Stimulated activated naive CD8-positive, alpha-beta T cell treated with anti-CD3 and anti-CD28 coated beads, Interleukin-15, Interleukin-2, amounts not matched to agents 100 U/mL and 50 U/mL, for 24 hours (primary cell): Measurements from ENCODE around the gene BZW2.
"Not testable (repeated sequence)": the region's sequence is repeated elsewhere in the genome, so short reads cannot be mapped to it uniquely, and the experiment has no call there.

Experiments used
- ATAC-seq: fragments of 150-1000 bp; cut with Tn5 transposase; one replicate; pipeline ENCODE4 v1.10.0; 2021
- DNase-seq: peaks from one replicate; pipeline ENCODE4 v3.0.0; 2021

BZW2 gene

DNA sequence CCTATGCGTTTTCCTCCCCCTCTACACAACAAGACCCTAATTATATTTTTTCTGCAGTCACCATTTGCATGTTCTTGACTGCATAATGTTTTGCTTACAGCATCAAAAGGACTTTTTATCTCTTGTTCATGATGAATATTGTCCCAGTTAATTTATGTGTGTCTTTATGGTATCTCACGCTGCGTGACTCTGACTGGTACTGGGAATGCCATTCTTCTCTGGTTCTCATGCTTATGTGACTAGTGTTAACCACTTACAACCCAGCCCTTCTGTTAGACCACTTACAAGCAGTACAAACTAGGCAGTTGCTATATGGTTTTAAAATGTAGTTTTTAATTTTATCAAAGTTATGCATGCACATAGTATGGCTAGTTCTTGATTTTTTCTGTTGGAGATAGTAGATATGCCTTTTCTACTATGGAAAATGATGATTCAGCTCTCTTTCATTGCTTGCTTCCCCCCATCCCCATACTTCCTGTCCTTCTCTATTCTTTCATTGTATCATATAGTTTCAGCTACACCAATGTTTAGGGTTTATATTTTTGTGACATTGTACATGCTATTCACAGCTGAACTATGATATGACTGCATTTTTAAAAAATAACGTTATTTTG lies 24.9 kb downstream of the BZW2 start:
- ATAC-seq = no peak
- no peak for DNase-seq

DNA sequence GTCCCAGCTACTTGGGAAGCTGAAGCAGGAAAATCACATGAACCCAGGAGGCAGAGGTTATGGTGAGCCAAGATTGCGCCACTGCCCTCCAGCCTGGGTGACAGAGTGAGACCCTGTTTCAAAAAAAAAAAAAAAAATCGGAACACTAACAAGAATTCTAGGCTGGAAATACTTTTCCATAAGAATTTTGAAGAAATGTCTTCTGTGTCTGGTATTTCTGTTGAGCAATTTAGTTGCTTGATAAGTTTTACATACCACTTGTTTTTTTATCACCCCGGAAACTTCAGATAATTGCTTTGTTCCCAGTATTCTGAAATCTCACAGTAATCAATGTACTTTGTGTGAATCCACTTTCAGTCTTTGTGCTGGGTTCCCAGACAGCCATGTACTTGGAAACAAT lies 25.8 kb downstream of the BZW2 start:
- no peak for ATAC-seq
- DNase-seq = no peak

DNA sequence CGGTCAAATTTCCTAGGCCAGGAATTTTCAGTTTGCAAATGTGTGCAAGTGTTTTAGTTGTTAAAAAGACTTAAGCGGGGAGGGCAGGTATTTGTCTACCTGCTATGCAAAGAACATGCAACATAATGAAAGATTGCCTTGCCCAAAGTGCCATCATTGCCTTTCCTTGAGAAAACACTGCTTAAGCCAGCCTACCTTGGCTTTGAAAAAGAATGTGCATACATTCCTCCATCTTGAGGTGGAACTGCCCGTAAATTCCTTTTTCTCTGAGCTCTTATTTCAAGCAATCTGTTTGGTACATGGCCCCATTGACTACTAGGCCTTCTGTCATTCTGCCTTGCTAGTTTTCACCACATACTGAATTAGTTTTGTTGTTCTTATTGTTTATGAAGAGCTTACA lies 29.3 kb downstream of the BZW2 start:
- no peak for ATAC-seq
- DNase-seq = no peak

DNA sequence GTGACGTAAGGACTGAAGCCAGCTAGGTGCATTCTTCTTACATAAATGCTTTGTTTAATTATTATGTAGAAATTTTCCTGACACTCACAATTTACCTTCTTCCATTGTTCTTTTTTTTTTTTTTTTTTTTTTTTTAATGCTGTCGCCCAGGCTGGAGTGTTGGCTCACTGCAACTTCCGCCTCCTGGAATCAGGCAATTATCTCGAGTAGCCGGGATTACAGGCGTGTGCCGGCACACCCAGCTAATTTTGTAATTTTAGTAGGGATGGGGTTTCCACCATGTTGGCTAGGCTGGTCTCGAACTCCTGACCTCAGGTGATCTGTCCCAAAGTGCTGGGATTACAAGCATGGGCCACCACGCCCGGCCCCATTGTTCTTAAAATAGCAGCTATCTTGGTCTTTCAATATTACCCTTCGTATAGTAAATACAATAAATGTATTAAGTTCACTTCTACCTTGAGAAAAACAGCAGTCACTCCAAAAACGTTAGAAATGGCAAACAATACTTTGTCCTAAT lies 32.1 kb downstream of the BZW2 start:
- ATAC-seq (no peak), DNase-seq (no peak)

DNA sequence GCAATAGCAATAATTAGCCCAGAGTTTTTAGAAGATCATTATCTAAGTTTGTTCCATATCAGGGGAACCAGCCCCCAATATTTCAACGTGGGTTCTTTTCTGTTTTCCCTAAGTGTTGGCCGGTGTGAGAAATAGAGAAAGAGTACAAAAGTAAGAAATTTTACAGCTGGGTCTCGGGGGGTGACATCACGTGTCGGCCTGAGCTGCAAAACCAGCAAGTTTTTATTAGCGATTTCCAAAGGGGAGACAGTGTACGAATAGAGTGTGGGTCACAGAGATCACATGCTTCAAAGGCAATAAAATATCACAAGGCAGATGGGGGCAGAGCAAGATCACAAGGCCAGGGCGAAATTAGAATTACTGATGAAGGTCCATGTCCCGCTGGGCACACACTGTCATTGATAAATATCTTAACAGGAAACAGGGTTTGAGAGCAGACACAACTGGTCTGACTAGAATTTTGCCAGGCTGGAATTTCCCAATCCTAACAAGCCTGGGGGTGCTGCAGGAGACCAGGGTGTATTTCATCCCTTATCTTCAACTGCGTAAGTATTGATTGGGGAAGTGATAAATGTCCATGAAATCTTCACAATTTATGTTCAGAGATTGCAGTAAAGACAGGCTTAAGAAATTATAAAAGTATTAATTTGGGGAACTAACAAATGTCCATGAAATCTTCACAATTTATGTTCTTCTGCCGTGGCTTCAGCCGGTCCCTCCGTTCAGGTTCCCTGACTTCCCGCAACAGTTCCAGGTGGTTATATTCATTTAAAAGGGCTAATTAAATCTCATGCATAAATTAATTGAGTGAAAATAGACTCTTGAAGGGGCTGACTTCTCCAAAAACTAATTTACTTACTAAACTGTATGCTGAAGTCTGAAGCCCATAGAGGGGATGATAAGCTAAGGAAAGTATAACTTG lies 32.9 kb downstream of the BZW2 start:
- not testable (repeated sequence) for DNase-seq, ATAC-seq

DNA sequence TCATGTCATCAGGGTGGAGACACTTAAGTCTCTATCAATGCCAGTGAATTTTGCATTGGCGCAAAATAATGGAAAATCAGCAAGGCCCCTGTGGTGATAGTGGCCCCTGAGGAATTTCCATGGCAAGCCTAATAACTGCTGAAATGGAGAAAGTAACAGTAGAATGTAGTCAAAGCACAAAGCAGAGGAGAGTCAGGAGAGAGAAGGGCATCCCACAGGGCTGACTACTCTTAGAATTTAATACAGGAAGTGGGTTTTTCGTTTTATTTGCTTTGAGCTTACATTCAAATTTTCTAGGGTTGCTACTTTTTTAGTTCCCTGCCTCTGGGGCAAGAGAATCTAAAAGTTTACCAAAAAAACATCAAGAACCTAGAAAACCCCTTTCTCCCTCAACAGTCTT lies 39.0 kb downstream of the BZW2 start:
- ATAC-seq (peak; percentile 28), DNase-seq (no peak)

DNA sequence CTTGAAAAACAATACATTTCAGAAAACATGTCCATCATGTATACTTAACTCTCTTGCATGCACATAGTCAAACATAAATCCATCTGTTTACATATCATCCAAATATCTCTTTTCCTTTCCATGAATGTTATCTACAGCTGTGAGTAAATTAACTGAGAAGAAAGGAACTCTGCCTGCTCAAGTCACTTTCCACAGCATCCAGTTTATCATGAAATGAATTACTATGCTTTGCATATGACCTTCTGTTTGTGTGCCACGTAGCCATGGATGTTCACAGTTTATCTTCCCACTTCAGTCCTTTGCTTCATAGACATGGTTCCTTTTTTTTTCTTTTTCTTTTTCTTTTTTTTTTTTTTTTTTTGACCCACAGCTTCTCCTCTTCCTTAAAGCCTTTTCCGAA lies 39.6 kb downstream of the BZW2 start:
- no peak for DNase-seq
- no peak for ATAC-seq

DNA sequence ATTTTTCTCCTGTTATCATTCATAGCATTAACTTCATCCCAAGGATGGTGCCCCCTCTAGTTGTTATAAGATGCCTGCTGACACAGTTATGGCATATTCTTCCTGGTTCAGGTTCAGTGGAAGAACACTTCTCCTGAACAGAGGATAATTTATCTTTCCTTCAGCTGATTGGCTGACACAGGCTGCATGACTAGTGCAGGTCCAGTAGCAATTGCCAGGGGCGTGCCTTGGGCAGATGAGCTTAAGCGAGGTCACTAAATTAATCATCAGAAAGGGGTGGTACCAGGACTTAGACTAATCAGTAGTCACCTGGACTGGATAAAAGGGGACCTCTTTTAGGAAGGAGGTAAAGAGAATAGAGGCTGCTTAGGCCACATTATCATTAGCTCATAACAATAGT lies 42.3 kb downstream of the BZW2 start:
- DNase-seq (no peak), ATAC-seq (peak; percentile 43)

DNA sequence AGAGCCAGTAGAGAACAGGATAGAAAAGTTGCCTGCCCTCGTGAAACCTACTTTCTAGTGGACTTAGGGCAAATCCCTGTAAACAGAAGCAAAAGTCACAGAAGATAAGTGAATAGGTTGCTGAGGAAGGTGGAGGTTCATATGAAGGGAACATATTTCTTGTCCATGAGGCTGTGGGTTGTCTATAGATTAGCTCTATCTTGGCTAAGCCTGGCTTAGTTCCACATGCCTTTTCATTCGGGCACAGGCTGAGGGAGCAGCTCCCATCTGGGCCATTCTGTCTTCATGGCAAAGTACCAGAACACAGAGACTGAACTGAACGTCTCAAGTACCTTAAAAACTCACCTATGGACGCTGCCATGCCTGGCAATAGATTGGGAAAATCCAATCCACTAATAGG lies 45.3 kb downstream of the BZW2 start:
- ATAC-seq = no peak
- no peak for DNase-seq

DNA sequence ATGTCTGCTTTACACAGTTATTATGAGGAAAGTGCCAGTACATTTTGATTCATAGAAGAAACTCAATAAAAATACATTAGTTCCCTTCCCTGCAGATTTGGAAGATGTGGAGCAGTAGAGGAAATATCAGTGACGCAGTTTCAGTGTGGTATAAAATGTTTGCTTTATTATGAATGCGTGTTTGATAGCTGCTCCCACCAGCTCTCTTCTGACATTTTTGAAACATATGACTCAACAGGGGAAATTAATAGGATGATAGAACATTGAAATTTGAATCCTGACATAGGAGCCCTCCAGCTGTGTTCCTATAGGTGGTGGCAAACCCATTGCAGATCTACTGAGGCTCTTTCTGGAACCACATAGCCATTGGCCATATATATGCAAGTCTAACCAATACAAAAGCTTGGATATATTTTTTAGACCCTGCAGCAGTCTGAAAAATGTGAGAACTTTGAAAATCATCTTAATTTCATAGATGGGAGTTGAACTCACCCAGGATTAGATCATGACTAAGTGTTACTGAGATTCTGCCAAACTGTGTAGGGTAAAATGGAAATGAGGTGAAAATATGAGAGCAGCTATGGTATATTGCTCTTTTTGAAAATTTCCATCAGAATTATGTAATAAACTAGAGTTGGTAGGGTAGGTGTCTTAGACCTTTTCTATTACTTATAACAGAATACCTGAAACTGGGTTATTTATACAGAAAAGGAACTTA lies 47.8 kb downstream of the BZW2 start:
- ATAC-seq (no peak), DNase-seq (no peak)

DNA sequence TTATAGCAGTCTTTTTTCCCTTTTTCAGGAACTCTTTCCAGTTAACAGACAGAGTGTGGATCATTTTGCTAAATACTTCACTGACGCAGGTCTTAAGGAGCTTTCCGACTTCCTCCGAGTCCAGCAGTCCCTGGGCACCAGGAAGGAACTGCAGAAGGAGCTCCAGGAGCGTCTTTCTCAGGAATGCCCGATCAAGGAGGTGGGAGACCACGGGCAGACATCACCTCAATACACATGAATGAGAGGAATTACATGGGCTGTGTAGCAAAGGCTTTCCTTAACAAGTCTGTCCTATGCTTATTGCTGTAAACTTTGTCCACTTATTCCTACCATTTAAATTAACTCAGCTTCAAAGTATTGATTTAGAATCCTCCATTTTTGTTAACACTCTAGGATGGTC lies 48.8 kb downstream of the BZW2 start:
- ATAC-seq (no peak), DNase-seq (no peak)

DNA sequence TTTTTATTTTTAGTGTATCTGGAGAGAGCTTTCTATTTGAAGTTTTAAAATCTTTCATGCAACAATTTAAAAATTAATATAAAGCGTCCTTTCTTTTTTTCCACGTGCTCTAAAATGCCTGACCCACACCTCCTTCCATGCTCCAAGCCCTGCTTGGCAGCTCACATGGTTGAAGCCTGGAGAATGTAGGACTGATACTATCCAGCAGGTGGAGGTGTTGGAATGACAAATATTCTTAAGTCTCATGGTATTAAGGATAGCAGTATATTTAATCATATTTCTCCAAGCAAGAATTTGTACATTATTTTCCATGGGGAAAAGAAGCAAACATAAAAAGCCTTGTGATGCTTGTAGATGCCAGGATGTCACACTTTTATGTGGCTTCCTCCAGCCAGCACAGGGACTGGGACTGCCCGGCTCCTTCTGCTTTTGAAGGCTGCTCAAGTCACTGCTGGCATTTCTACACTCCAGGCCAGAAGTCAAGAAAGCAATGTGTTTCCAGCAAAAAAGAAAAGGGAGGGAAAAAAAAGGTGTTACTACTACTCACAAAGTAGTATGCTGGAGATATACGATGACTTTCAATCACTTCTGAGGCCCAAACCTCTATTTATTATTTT lies 49.7 kb downstream of the BZW2 start:
- DNase-seq (no peak), ATAC-seq (no peak)

DNA sequence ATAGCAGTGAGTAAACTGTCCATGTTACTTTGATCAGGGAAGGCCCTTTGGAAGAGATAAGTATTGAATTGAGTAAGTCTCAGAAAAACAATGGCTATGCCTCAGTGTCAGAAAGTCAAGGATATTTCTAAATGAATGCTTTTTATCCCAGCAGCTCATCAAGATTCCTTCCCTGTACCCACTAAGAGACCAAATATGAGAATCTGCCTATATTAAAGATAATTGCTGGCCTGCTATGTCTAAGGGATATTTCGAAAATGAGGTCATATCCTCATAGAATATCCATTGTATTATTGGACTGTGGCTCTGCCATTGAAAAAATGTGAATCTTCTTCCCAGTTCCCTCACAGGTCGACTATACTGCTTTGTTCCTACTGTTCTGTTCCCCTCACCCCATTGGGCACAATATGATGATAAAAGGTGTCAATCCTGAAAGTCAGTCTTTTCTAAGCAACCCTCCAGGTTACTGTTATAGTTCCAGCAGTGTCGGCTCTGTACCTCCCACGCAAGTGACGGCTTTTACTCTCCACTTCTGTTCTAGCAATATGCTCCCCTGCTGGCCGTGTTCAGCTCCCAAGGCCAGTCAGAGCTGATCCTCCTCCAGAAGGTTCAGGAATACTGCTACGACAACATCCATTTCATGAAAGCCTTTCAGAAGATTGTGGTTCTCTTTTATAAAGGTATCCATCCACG lies 51.7 kb downstream of the BZW2 start:
- DNase-seq = no peak
- ATAC-seq = no peak

DNA sequence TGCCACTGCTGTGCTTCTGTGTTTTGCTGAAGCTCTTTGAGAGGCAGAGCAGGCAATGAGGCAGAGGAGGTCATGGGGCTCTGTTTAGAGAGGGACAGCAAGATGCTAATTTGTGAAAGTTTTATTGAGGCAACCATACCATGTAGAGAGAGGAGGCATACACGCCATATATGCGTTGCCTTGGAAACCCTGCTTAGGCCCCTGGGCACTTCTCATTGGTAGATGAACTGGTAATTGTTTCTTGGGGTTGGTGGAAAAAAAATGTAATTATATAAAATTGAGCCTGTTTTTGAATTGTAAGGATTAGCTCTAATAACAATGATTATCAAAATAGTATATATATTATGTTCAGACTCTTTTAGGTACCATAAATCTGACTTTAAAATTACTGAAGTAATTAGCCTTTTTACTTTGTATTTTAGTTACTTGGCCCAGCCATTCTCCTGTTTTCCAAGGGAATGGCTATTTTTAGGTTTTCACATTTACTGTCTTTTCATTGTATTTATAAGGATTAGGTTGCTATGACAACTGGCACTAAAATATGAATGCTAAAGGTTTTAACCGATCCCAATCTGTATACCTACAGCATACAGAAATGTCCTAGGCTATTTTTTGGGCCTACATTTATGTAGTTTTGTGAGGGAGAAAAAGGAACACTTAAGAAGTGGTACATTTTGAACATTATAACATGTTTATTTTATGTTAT lies 52.4 kb downstream of the BZW2 start:
- ATAC-seq (no peak), DNase-seq (no peak)

DNA sequence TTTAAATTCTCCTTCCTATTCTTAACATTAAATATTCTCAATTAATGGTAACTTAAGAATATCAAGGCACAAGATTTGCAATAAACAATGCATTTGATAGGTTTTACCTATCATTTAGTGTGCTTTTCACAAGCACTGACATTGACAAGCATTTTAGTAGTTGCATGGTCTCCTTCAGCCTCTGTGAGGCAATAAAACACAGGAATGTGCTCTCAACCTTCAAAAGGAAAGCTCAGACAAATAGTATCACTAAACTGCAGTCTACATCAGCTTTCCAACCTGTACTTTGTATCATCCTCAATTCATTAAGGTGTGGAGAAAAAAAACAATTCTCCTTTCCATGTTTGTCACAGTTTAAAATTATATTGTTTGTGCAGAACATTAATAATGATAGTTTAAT lies 56.5 kb downstream of the BZW2 start:
- no peak for ATAC-seq

DNA sequence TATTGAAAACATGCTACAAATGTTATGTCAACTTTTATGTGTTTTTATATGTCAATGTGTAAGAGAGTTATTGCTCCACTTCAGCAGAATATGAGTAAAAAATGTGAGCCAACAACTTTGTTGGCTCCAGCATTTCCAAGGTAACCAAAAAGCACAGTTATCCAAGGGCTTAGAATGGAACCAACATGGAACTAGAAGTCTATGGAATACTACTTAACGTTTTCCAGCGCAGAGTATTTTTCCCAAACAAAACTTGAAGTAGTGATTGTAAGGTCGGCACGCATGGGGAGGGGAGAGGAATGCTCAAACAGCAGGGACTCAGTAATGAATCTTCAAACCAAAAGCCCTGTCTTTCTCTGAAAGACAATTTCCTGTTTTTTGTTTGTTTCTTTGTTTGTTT lies 62.5 kb downstream of the BZW2 start:
- ATAC-seq = no peak
- no peak for DNase-seq

More for the DNA sequence above, 56.5 kb downstream of the BZW2 start:
- no peak for DNase-seq

DNA sequence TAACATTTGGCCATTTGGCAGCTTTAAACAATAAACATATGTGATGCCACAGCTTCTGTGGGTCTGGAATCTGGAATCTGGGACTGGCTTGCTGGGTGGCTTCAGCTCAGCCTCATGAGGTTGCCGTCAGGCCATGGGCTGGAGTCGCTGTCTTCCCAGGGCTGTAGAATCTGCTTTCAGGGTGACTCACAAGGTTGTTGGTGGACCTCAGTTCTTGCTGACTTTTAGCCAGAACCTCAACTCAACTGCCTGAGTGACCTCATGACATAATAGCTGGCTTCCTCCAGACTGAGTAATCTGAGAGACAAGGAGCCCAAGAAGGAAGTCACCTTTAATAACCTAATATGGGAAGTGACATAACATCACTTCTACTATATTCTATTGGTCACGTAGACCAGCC lies 63.0 kb downstream of the BZW2 start:
- ATAC-seq (no peak), DNase-seq (no peak)

DNA sequence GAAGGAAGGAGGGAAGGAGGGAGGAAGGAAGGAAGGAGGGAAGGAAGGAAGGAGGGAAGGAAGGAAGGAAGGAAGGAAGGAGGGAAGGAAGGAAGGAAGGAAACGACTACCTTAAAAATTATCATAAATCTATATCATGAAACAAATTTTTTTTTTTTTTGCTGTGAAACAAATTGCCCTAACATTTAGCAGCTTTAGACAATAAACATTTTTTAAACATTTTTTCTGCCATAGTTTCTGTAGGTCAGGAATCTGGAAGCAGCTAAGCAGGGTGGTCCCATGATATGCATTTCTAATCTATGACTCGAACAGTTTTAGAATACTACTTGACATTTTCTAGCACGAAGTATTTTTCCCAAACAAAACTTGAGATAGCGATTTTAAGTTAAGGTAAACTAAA lies 64.7 kb downstream of the BZW2 start:
- ATAC-seq (no peak), DNase-seq (no peak)

DNA sequence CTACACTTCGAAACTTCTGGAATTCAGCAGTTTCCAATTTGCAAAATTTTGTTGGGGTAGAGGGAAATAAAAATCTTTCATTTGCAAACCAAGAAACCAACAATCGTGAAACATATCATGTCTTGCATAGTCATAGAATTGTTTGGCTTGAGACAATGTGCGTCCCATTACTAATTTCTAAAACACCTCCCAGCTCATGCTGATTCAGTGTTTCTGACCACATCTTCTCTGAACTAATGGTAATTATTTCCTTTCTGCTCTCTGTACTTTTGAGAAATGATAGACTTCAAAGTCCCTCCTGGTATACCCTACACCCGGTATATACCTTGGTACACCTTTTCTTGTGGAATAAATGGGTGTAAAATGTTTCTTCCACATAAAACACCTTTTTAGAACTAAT lies 65.7 kb downstream of the BZW2 start:
- DNase-seq = no peak

DNA sequence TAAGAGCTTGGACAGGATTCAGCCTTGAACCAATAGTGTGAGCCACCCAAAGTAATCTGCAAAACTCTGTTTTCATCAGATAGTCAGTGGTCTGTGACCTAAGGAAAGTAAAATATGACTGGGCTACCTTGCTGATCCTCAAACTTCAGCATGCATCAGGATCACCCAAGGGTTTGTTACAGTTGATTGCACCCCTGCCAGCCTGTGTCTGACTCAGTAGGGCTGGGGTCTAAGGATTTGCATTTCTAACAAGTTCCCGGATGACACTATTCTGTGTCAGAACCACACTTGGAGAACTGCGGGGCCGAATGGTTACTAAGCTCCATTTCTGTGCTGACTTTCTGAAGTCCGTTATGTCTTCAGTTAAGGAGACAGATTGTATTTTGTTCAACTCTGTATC lies 66.9 kb downstream of the BZW2 start:
- DNase-seq = no peak

More for the DNA sequence above, 65.7 kb downstream of the BZW2 start:
- peak; percentile 68 for ATAC-seq

DNA sequence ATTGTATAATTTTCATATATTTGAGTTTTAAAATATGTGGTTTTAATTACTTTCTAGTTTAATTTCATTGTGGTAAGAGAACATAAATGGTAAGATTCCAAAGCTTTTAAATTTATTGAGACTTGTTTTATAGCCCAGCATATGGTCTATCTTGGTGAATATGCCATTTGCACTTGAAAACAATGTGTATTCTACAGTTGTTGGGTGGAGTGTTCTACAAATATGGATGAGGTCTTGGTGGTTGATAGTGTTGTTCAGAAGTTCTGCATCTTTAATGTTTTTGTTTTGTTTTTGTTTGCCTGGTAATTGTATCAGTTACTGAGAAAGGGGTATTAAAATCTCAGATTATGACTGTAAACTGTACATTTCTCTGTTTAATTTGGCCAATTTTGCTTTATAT lies 69.9 kb downstream of the BZW2 start:
- DNase-seq (no peak), ATAC-seq (no peak)

More for the DNA sequence above, 66.9 kb downstream of the BZW2 start:
- ATAC-seq = peak; percentile 75
